Stimulated activated CD8-positive, alpha-beta memory T cell treated with anti-CD3 and anti-CD28 coated beads, Interleukin-4, amount 100 ng/mL, for 1 hour (primary cell): ENCODE measurements around the gene ESR2.
"Not testable (repeated sequence)": the region's sequence is repeated elsewhere in the genome, so short reads cannot be mapped to it uniquely, and the experiment has no call there.

Experiments used
- DNase-seq, 2 donors: peaks; one replicate each; pipeline ENCODE4 v3.0.0-alpha.2; 2020; ENCODE audit warnings: low read depth in 2 of 2, low spot score in 1 of 2

The ESR2 gene

GRCh38 chr14:64225151-64225757 lies 68.9 kb downstream of the ESR2 start:
- DNase-seq = no peak

GRCh38 chr14:64221391-64222003 lies 72.7 kb downstream of the ESR2 start:
- DNase-seq = no peak

GRCh38 chr14:64220466-64220865 lies 73.7 kb downstream of the ESR2 start:
- no peak for DNase-seq

GRCh38 chr14:64220056-64220455 lies 74.1 kb downstream of the ESR2 start:
- no peak for DNase-seq

DNA sequence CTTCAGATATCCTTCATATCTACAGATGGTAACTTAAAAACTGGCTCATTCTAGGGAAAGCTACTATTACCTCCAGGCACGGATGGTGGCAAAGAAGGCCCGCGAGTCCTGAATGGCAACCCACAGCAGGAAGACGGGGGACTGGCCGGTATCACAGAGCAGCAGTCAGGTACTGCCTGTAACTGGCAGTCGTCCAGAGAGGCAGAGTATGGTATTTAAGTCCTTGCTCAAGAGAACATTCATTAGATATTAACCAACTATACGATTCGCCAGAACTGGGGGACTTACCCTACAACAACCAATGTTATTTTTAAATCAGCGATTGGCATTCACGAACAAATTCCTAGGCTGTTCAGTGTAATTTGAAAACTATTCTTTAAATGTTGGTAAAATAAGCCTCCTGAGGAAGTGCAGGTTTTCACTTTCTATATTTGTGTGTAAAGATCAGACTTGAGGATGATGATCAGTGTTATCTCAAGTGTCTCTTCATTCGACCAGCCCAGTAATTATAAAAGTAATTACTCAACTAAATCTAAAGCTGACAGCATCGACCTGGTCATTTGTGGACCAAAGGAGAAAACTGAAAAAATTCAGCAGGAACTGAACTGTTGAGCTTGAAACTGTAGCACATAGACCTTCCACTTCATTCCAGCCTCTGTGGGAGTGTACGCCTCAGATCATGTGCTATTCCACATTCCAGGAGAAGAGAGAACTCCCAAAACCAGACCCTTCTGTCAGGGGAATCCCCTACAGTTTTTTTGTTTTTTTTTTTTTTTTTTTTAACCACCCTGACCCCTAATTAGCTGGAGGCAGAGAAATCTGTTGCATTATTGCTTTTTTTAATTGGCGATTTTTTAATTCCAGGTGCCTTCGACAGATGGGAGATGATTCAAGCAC lies 75.6 kb downstream of the ESR2 start:
- DNase-seq = no peak

DNA sequence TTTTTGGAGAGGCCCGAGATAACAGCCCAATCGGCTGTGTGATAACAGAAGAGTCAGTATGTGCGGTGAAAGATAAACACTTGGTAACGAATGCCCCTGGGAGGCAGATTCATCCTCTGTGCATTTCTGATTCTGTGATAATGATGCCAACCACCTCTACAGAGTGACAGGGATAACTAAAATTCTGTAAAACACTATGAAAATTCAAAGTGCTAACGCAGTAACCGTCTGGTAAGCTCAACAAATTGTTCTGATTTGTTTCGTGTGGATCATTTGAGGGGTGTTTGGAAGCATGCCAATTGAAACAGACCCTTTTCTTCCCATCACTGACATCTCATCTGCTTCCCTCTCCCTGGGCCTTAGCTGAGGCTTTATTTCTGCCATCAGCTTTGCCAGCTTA lies 76.3 kb downstream of the ESR2 start:
- DNase-seq = no peak

- DNase-seq = no peak
Measured at GRCh38 chr14:64217308-64217707, 76.9 kb downstream of the ESR2 start.

GRCh38 chr14:64215978-64216377 lies 78.2 kb downstream of the ESR2 start:
- DNase-seq = no peak

GRCh38 chr14:64215274-64215673 lies 78.9 kb downstream of the ESR2 start:
- DNase-seq = no peak

DNA sequence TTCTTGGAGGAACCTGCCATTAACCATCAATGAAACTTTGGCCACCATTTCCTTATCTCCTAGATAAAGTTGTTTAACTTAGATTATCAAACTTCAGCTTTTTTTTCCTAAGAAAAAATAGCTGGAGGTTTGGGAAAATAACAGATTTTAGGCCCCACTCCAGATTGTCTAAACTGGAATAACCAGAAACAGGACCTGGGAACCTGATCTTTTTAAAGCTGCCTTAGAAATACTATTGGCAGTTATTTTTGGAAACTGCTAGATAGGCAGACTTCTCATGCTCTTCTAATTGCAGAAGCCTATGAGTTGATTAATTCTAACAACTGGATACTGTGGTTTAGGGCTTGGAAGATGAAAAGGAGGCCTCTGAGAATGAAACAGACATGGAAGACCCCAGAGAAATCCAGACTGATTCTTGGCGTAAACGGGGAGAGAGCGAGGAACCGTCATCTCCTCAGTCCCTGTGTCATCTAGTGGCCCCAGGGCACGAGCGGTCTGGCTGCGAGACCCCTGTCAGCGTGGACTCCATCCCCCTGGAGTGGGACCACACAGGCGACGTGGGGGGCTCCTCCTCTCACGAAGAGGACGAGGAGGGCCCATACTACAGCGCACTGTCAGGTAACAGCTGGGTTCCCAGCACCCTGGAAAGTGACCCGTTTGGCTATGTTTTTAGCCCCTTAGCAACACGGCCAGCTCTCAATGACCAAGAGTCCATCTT lies 80.2 kb downstream of the ESR2 start:
- DNase-seq = no peak

DNA sequence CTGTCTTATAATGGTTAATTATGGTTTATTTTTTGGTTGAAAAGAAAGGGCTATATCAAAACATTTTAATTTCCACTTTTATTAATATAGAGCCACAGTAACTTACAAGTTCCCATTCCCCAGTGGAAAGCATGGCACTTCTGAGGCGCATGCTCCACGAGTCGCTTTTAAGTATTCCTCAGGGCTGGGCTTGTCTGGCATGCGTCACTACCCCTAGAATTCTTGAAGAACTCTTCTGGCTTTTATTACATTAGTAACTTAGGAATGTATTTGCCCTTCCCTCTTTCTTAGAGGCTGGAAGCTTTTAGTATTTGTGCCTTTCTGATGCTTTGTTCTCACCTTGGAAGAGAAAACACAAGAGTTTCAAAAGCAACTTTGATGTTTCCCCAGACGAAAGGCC lies 81.1 kb downstream of the ESR2 start:
- DNase-seq = no peak

DNA sequence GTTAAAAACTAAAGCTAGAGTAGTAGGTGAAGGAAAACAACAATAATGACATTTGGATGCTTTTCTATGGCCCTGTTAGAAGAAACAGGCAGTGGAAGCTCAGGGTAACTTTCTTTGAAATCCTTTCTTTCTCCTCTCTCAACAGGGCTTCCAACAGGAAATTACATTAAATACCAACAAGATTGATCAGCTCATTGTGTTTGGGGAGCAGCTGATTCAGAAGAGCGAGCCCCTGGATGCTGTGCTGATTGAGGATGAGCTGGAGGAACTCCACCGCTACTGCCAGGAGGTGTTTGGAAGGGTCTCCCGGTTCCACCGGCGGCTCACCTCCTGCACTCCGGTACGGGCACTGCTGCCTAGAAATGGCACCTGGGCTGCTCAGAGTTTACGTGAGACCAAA lies 81.5 kb downstream of the ESR2 start:
- no peak for DNase-seq

DNA sequence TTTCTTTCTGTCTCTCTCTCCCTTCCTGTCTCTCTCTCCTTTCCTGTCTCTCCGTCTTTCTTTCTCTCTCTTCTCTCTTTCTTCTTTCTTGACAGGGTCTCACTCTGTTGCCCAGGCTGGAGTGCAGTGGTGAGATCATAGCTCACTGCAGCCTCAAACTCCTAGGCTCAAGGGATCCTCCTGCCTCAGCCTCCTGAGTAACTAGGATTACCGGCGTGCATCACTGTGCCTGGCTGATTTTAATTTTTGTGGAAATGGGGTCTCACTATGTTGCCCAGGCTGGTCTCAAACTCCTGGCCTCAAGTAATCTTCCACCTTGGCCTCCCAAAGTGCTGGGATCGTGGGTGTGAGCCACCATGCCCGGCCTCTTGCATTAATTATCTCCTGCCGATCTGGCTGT lies 83.3 kb downstream of the ESR2 start:
- DNase-seq = not testable (repeated sequence)

DNA sequence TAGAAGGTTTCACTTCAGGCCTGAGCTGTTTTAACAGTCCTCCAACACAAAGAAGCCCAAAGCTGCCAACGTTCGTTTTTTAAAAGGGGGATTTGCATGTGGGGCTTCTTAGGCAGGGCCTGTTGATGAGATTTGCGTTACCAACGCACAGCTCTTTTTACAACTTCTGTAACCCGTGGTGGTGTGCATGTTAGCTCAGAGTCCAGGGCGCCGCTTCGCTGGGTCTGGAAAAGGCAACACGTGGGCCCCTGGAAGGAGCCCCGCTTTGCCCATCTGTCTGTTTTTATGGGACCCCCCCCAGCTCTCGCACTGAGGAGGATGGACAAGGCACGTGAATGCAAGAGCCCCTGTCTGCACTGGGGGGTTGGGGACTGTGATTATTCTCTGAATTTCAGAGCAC lies 84.0 kb downstream of the ESR2 start:
- no peak for DNase-seq

GRCh38 chr14:64209444-64210131 lies 84.6 kb downstream of the ESR2 start:
- DNase-seq = no peak

GRCh38 chr14:64208981-64209380 lies 85.2 kb downstream of the ESR2 start:
- DNase-seq = no peak

GRCh38 chr14:64208261-64208660 lies 85.9 kb downstream of the ESR2 start:
- DNase-seq = no peak

DNA sequence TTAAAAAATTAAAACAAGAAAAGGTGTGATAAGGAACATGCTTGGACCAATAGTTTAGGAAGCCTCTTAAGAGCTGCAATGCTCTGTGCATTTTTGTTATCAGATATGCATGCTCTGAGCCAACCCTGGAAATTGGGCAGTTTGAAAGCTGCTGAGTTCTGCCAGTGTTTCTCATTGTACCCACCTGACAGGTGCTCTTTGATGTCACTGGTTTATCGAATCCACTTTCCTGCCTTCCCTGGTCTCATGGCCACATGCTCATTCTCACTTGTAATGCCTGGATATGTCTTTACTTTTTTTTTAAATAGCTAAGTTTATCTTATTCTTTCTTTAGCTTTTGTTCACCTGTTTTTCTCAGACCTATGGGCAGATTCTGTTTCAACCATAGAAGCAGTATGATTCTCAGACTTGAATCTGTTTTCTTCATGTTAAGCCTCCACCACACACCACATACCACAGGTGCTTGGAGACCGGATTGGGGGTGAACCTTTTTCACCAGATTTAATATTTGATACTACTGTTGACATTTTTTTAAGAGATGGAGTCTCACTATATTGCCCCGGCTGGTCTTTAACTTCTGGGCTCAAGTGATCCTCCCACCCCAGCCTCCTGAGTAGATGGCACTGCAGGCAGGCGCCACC lies 90.7 kb downstream of the ESR2 start:
- DNase-seq = no peak

- no peak for DNase-seq
Measured at GRCh38 chr14:64202716-64203115, 91.5 kb downstream of the ESR2 start.

GRCh38 chr14:64201921-64202545 lies 92.1 kb downstream of the ESR2 start:
- DNase-seq = no peak
